ENCODE measurements around the gene CYP4F3.
"Not testable (repeated sequence)": the region's sequence is repeated elsewhere in the genome, so short reads cannot be mapped to it uniquely, and the experiment has no call there.

The CYP4F3 gene

GRCh38 chr19:15633082-15633835 lies 7.4 kb upstream of the CYP4F3 start:
- DNase-seq: no peak

GRCh38 chr19:15634105-15634504 lies 6.6 kb upstream of the CYP4F3 start:
- DNase-seq: no peak

GRCh38 chr19:15635016-15635805 lies 5.5 kb upstream of the CYP4F3 start:
- no peak for DNase-seq

- no peak for DNase-seq
Measured at GRCh38 chr19:15636026-15636425, 4.7 kb upstream of the CYP4F3 start.

- DNase-seq: no peak
Measured at GRCh38 chr19:15639596-15639995, 1.1 kb upstream of the CYP4F3 start.

GRCh38 chr19:15640904-15641597 lies 354 bp downstream of the CYP4F3 start:
- no peak for DNase-seq

- DNase-seq: no peak
Measured at GRCh38 chr19:15641901-15642491, 1.3 kb downstream of the CYP4F3 start.

GRCh38 chr19:15642807-15643206 lies 2.1 kb downstream of the CYP4F3 start:
- no peak for DNase-seq

GRCh38 chr19:15643387-15643786 lies 2.7 kb downstream of the CYP4F3 start:
- no peak for DNase-seq

- DNase-seq: no peak
Measured at GRCh38 chr19:15644066-15644741, 3.5 kb downstream of the CYP4F3 start.

GRCh38 chr19:15644816-15645215 lies 4.1 kb downstream of the CYP4F3 start:
- DNase-seq: no peak

GRCh38 chr19:15649526-15649925 lies 8.8 kb downstream of the CYP4F3 start:
- no peak for DNase-seq

GRCh38 chr19:15650123-15650522 lies 9.4 kb downstream of the CYP4F3 start:
- not testable (repeated sequence) for DNase-seq

GRCh38 chr19:15651791-15652190 lies 11.1 kb downstream of the CYP4F3 start:
- DNase-seq: no peak

GRCh38 chr19:15652559-15653278 lies 12.0 kb downstream of the CYP4F3 start:
- DNase-seq: no peak

- DNase-seq: no peak
Measured at GRCh38 chr19:15656467-15656866, 15.8 kb downstream of the CYP4F3 start.

GRCh38 chr19:15663247-15663646 lies 22.6 kb downstream of the CYP4F3 start:
- no peak for DNase-seq

- no peak for DNase-seq
Measured at GRCh38 chr19:15666186-15666585, 25.5 kb downstream of the CYP4F3 start.

- no peak for DNase-seq
Measured at GRCh38 chr19:15666883-15667282, 26.2 kb downstream of the CYP4F3 start.

GRCh38 chr19:15669440-15669839 lies 28.7 kb downstream of the CYP4F3 start:
- DNase-seq: no peak

GRCh38 chr19:15669891-15670290 lies 29.2 kb downstream of the CYP4F3 start:
- no peak for DNase-seq

- DNase-seq: no peak
Measured at GRCh38 chr19:15671237-15671821, 30.6 kb downstream of the CYP4F3 start.
